Astrocyte of the spinal cord (primary cell): ENCODE data around the gene GCNT2.
"Not testable (repeated sequence)": the region's sequence is repeated elsewhere in the genome, so short reads cannot be mapped to it uniquely, and the experiment has no call there.

Experiments used
- DNase-seq: peaks from one replicate; pipeline ENCODE4 v3.0.0; 2011; ENCODE audit warnings: low read depth, low spot score
- H3K4me3 ChIP-seq: 2 replicates; pipeline ENCODE4 v1.5.1; 2011; ENCODE audit warnings: low read depth, mild to moderate bottlenecking, low read length, moderate library complexity
- CTCF ChIP-seq: IDR thresholded peaks from 2 replicates; pipeline ENCODE4 v1.5.1; 2012; ENCODE audit warnings: low read depth, mild to moderate bottlenecking, low read length, inconsistent platforms
- in situ Hi-C: cut with HindIII; loops from 2 replicates; pipeline ENCODE4 v1.10.0; 2017; ENCODE audit warnings: low sequenced_read_pairs

GCNT2 gene

GRCh38 chr6:10561611-10562199 lies 40.6 kb downstream of the GCNT2 start:
- TF ChIP-seq CTCF = no peak
- in situ Hi-C loops = no loop called here

GRCh38 chr6:10564975-10565673 lies 44.0 kb downstream of the GCNT2 start:
- no peak for TF ChIP-seq CTCF
- in situ Hi-C loops = no loop called here

More at GRCh38 chr6:10561611-10562199, 40.6 kb downstream of the GCNT2 start:
- no peak overlapping the region for H3K4me3 ChIP-seq
- no peak for DNase-seq

GRCh38 chr6:10565913-10566312 lies 44.8 kb downstream of the GCNT2 start:
- TF ChIP-seq CTCF = no peak
- no peak for DNase-seq
- H3K4me3 ChIP-seq = no peak overlapping the region
- in situ Hi-C loops = no loop called here

More at GRCh38 chr6:10564975-10565673, 44.0 kb downstream of the GCNT2 start:
- no peak overlapping the region for H3K4me3 ChIP-seq
- no peak for DNase-seq

- no peak overlapping the region for H3K4me3 ChIP-seq
- no peak for DNase-seq
- in situ Hi-C loops = no loop called here
- TF ChIP-seq CTCF = no peak
Measured at GRCh38 chr6:10567256-10568026, 46.3 kb downstream of the GCNT2 start.

GRCh38 chr6:10569392-10570127 lies 48.4 kb downstream of the GCNT2 start:
- DNase-seq = no peak
- TF ChIP-seq CTCF = no peak
- H3K4me3 ChIP-seq = no peak overlapping the region
- in situ Hi-C loops = no loop called here

GRCh38 chr6:10575519-10575918 lies 54.4 kb downstream of the GCNT2 start:
- in situ Hi-C loops, DNase-seq, H3K4me3 ChIP-seq: not testable (repeated sequence)
